Neural cell (in vitro differentiated cells): Measurements from ENCODE around the gene GNB1. TPM values are rescaled to one million over a fixed set of nuclear protein-coding genes. Genes with fewer than 3 reads are reported as not detected.
"Not testable (repeated sequence)": the region's sequence is repeated elsewhere in the genome, so short reads cannot be mapped to it uniquely, and the experiment has no call there.

Source experiments
- H2AFZ ChIP-seq: fragments of 200-600, 300-800 bp; sonication (generic), shearing (Covaris generic); 2 replicates; pipeline ENCODE4 v1.6.0; 2014; ENCODE audit warnings: low read depth, mild to moderate bottlenecking, antibody characterized with exemption, low read length, moderate library complexity
- H3F3A ChIP-seq: fragments of 200-600 bp; shearing (Covaris generic); 2 replicates; pipeline ENCODE4 v1.6.1; 2016; ENCODE audit warnings: mild to moderate bottlenecking, moderate library complexity, mixed read lengths, antibody characterized with exemption, low read length; ENCODE audit not compliant: insufficient read depth, poor library complexity, severe bottlenecking
- H3K27ac ChIP-seq: fragments of 200-600, 300-800 bp; sonication (generic), shearing (Covaris generic); 2 replicates; pipeline ENCODE4 v1.5.1; 2014; ENCODE audit warnings: mild to moderate bottlenecking, low read length, moderate library complexity
- H3K27me3 ChIP-seq: fragments of 300-800, 200-600 bp; sonication (generic), shearing (Covaris generic); 2 replicates; pipeline ENCODE4 v1.6.0; 2014; ENCODE audit warnings: mild to moderate bottlenecking, low read depth, low read length, moderate library complexity; ENCODE audit not compliant: insufficient read depth
- H3K36me3 ChIP-seq: fragments of 300-800, 200-600 bp; sonication (generic), shearing (Covaris generic); 2 replicates; pipeline ENCODE4 v1.5.1; 2014; ENCODE audit warnings: mild to moderate bottlenecking, antibody characterized with exemption, low read length, moderate library complexity; ENCODE audit not compliant: insufficient read depth
- H3K4me2 ChIP-seq: fragments of 300-800, 200-600 bp; sonication (generic), shearing (Covaris generic); 2 replicates; pipeline ENCODE4 v1.6.0; 2014; ENCODE audit warnings: mild to moderate bottlenecking, low read length
- H3K4me3 ChIP-seq: fragments of 300-800, 200-600 bp; sonication (generic), shearing (Covaris generic); 2 replicates; pipeline ENCODE4 v1.5.1; 2014; ENCODE audit warnings: mild to moderate bottlenecking, low read length, moderate library complexity
- H3K79me2 ChIP-seq: fragments of 200-600 bp; shearing (Covaris generic); replicated peaks from 2 replicates; pipeline ENCODE4 v1.6.0; 2014; ENCODE audit warnings: mild to moderate bottlenecking, low read length, moderate library complexity; ENCODE audit not compliant: insufficient read depth
- H3K9ac ChIP-seq: fragments of 300-800, 200-600 bp; sonication (generic), shearing (Covaris generic); 2 replicates; pipeline ENCODE4 v1.6.1; 2016; ENCODE audit warnings: mild to moderate bottlenecking, low read length, mixed read lengths
- H3K9me2 ChIP-seq: fragments of 200-600 bp; shearing (Covaris generic); 2 replicates; pipeline ENCODE4 v1.6.1; 2016; ENCODE audit warnings: mild to moderate bottlenecking, low read length, mixed read lengths; ENCODE audit not compliant: insufficient read depth
- H3K9me3 ChIP-seq: fragments of 200-600, 300-800 bp; sonication (generic), shearing (Covaris generic); 2 replicates; pipeline ENCODE4 v1.6.1; 2016; ENCODE audit warnings: mild to moderate bottlenecking, mixed run types, low read length, moderate library complexity, mixed read lengths
- H4K20me1 ChIP-seq: fragments of 200-600 bp; shearing (Covaris generic); 2 replicates; pipeline ENCODE4 v1.6.1; 2016; ENCODE audit warnings: mild to moderate bottlenecking, mixed run types; ENCODE audit not compliant: insufficient read depth
- EP300 ChIP-seq: fragments of 450-650 bp; conservative IDR thresholded peaks from 2 replicates; pipeline ENCODE4 v1.6.1; 2014; ENCODE audit warnings: antibody characterized with exemption, mild to moderate bottlenecking, moderate library complexity; ENCODE audit not compliant: poor library complexity, severe bottlenecking
- MXI1 ChIP-seq: fragments of 450-650 bp; conservative IDR thresholded peaks from 2 replicates; pipeline ENCODE4 v1.6.1; 2014; ENCODE audit warnings: antibody characterized with exemption, mild to moderate bottlenecking; ENCODE audit not compliant: poor library complexity, severe bottlenecking
- RAD21 ChIP-seq: fragments of 450-650 bp; conservative IDR thresholded peaks from 2 replicates; pipeline ENCODE4 v1.6.1; 2014; ENCODE audit warnings: antibody characterized with exemption, mild to moderate bottlenecking, moderate library complexity
- SMC3 ChIP-seq: fragments of 450-650 bp; conservative IDR thresholded peaks from 2 replicates; pipeline ENCODE4 v1.6.1; 2014; ENCODE audit warnings: antibody characterized with exemption, mild to moderate bottlenecking, moderate library complexity; ENCODE audit not compliant: poor library complexity
- polyA plus RNA-seq: library from polyadenylated mRNA; depleted of rRNA; stranded (reverse); fragments of >200 nt; gene quantifications from 2 replicates; pipeline ENCODE4 v1.2.3, GENCODE V29; 2014
- TF ChIP-seq, protein P1 (sequence below): fragments of 450-650 bp; IDR thresholded peaks from 2 replicates; pipeline ENCODE4 v1.5.1; 2014; ENCODE audit warnings: antibody characterized with exemption, mild to moderate bottlenecking, moderate library complexity; ENCODE audit not compliant: poor library complexity, severe bottlenecking

GNB1 gene
- polyA plus RNA-seq, 1 donor from 2014 or later = 325 TPM

DNA sequence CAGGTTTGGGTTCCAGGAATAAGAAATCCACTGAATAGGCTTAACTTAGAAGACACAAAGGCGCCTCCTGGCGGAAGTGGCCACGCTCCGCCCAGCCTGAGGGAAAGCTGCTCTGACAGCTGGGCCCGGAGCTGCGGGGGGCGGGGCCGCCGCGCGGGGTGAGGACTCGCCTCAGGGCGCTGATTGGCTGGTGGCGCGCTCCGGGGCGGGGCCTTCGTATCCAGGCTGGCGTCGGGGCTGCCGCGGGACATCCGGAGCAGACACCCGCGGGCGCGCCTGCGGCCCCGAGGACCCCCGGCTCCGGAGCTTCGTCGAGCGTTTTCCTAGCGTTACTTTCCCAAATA, 144.3 kb downstream of the GNB1 start:
- peak overlapping the region; percentile 77 for H3K9ac ChIP-seq
- not testable (repeated sequence) for H3K36me3 ChIP-seq, H3K27me3 ChIP-seq, H4K20me1 ChIP-seq, H3K9me3 ChIP-seq, H3K9me2 ChIP-seq, H3K4me2 ChIP-seq, H3K79me2 ChIP-seq, H3F3A ChIP-seq, H2AFZ ChIP-seq
- TF ChIP-seq, protein P1, sequence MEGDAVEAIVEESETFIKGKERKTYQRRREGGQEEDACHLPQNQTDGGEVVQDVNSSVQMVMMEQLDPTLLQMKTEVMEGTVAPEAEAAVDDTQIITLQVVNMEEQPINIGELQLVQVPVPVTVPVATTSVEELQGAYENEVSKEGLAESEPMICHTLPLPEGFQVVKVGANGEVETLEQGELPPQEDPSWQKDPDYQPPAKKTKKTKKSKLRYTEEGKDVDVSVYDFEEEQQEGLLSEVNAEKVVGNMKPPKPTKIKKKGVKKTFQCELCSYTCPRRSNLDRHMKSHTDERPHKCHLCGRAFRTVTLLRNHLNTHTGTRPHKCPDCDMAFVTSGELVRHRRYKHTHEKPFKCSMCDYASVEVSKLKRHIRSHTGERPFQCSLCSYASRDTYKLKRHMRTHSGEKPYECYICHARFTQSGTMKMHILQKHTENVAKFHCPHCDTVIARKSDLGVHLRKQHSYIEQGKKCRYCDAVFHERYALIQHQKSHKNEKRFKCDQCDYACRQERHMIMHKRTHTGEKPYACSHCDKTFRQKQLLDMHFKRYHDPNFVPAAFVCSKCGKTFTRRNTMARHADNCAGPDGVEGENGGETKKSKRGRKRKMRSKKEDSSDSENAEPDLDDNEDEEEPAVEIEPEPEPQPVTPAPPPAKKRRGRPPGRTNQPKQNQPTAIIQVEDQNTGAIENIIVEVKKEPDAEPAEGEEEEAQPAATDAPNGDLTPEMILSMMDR = peak; percentile 47
- peak overlapping the region; percentile 62 for H3K4me3 ChIP-seq
- H3K27ac ChIP-seq = peak overlapping the region; percentile 91

DNA sequence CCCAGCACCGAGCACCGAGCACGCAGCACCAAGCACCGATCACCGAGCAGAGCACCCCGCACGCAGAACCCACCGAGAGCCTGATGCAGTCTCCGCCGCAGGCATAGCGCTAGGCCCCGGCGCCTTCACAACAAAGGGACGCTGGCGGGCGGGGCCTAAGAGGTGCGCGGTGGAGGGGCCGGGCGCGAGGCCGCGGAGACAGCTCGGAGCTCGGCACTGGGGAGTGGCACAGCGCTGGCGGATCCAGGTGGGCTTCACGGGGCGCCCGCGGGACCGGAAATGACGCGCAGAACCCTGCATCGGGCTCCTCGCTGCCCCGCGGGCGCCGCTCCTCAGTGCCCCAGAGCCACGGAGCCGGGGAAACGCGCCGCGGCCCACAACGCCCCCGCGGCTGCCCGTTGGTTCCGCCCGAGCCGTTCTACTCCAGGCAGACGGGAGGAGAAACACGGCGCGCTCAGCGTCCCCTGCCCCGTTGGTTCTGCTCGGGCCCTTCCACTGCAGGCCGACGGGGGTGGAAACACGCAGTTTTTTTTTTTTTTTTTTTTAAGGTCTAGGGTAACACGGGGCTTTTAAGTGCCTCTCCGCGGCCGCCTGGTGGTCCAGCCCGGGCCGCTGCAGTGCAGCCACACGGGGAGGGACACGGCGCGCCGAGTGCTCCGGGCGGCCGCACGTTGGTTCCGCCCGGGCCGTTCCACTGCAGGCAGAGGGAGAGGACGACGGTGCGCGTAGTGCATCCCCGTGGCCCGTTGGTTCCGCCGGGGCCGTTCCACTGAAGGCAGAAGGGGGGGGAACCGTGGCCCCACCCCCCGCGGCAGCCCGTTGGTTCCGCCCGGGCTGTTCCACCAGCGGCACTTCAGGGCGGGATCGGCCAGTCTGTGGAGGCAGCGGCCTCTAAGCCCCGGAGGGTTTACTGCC, 145.0 kb downstream of the GNB1 start:
- Histone ChIP-seq H3K9ac (peak overlapping the region; percentile 77), H3K4me3 (peak overlapping the region; percentile 62), H3K27ac (peak overlapping the region; percentile 91)
- TF ChIP-seq SMC3 = peak; percentile 49
- peak; percentile 60 for TF ChIP-seq MXI1
- peak; percentile 78 for TF ChIP-seq EP300
- TF ChIP-seq, protein P1 = peak; percentile 72
- peak; percentile 31 for TF ChIP-seq RAD21
- not testable (repeated sequence) for H3K4me2 ChIP-seq, H3K36me3 ChIP-seq, H3K79me2 ChIP-seq, H4K20me1 ChIP-seq, H2AFZ ChIP-seq, H3K9me3 ChIP-seq, H3K27me3 ChIP-seq, H3F3A ChIP-seq, H3K9me2 ChIP-seq

DNA sequence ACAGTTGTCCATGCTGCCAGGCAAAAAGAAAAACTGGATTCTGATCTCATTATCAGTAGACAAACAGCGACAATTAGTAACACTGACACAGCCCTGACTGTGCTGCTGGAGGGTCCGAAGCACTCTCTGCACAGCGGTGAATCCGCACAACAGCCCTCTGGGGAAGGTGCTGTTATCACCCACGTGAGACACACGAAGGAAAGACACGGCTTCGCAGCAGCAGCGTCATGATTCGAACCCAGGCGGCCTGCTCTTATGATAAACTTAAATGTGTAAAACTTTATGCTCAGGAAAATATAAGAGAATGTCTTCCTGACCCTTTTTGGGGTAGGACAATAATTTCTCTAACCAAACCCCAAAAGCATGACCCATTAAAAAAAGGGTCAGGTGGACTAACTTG, 148.4 kb downstream of the GNB1 start:
- not testable (repeated sequence) for H3K9me3 ChIP-seq, H3F3A ChIP-seq, H3K79me2 ChIP-seq, H3K9ac ChIP-seq, H3K27me3 ChIP-seq, H3K9me2 ChIP-seq, H3K4me2 ChIP-seq, H4K20me1 ChIP-seq, H2AFZ ChIP-seq, H3K27ac ChIP-seq, H3K4me3 ChIP-seq, H3K36me3 ChIP-seq

DNA sequence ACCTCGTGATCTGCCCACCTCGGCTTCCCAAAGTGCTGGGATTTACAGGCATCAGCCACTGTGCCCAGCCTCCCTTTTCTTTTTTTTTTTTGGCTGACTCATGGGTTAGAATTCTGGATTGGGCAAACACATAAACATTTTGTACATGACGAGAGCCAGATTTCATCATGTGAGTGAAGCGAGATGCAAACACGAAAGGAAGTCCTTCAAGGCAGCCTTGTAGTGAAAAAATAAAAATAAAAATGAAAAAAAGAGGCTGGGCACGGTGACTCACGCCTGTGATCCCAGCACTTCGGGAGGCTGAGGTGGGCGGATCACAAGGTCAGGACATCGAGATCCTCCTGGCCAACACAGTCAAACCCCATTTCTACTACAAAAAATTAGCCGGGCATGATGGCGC, 149.9 kb downstream of the GNB1 start:
- not testable (repeated sequence) for H3K9me2 ChIP-seq, H3K4me2 ChIP-seq, H3K27ac ChIP-seq, H3K27me3 ChIP-seq, H2AFZ ChIP-seq, H3K9ac ChIP-seq, H4K20me1 ChIP-seq, H3K36me3 ChIP-seq, H3K4me3 ChIP-seq, H3F3A ChIP-seq, H3K9me3 ChIP-seq, H3K79me2 ChIP-seq

DNA sequence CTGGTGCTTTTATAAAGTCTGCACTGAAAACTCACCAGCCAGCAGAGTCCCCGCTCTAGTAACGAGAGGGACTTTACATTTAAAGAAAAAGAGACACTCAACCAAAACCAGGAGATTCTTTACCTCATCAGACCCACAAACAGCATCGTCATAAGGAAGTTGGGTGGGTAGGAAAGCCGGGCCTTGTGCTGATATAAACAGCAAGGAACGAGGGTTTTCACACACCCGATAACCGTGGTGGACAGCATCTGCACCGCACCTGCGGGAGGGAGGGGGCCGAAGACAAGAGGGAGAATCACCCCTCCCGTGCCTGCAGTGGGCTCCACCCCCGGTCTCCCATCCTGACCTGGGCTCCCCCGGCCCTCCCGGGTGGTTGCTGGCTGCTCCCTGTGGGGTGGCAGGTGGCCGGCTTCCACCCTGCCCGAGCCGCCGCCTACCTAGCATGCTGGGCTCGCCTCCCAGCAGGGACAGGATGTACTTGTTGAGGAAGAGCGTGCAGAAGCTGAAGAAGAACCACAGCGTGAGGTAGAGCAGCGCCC, 152.0 kb downstream of the GNB1 start:
- H4K20me1 ChIP-seq, H3K9me3 ChIP-seq, H3K36me3 ChIP-seq, H2AFZ ChIP-seq, H3K79me2 ChIP-seq, H3K4me2 ChIP-seq, H3K4me3 ChIP-seq, H3K27me3 ChIP-seq, H3K9ac ChIP-seq, H3K27ac ChIP-seq, H3K9me2 ChIP-seq, H3F3A ChIP-seq: not testable (repeated sequence)
